ENCODE results near the gene TMEM183A.

The TMEM183A gene

DNA sequence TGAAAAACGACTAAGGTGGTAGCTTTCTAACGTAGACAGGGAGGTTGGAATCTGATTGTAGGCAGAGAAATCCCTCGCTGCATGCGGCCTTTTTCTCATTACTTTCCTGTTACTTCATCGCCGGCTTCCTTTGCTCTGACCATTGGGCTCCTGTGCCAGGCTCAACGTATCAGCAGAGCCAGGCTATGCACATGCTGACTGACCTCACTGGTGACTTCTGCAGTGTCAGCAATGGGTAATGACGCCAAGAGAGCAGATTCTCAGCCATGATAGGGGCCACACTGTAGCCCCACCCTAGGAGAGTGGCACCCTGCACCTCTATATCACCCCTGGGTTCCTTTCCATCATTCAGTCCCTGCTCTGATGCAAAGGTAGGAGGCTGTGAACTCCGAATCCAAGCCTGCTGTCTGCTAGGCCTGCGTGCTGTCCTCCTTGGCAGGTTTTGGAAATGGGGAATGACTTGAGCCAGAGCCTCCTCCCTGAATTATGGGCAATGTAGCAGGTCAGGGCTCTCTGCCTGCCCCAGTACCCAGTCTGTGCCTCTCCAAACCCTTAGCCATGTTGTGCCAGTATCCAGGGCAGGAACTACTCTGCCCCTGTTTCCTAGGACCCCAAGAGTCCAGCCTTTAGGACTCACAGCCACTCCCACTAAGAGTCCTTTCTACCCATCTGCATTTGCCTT, 30.5 kb downstream of the TMEM183A start:
- H3K9me3 ChIP-seq (ENCODE audit: control insufficient read depth, low read length) = no peaks in the 10 kb centered on the region
- H3K36me3 ChIP-seq (ENCODE audit: control insufficient read depth, insufficient read depth, low read length) = no peaks in the 10 kb centered on the region
- no peak overlapping the region for H3K4me3 ChIP-seq (ENCODE audit: insufficient read depth, low read depth, low read length)
- H3K4me1 ChIP-seq (ENCODE audit: control insufficient read depth, insufficient read depth, low read length) = no peaks in the 10 kb centered on the region
- WGBS, 2 experiments = 87 to 90% methylated on average over 10 of the region's 10 CpGs
- no peaks in the 10 kb centered on the region for H3K27me3 ChIP-seq (ENCODE audit: control insufficient read depth, insufficient read depth, low read length, poor library complexity, severe bottlenecking)
- no peak overlapping the region for H3K27ac ChIP-seq (ENCODE audit: insufficient read depth, low read depth, low read length, poor library complexity, severe bottlenecking)

DNA sequence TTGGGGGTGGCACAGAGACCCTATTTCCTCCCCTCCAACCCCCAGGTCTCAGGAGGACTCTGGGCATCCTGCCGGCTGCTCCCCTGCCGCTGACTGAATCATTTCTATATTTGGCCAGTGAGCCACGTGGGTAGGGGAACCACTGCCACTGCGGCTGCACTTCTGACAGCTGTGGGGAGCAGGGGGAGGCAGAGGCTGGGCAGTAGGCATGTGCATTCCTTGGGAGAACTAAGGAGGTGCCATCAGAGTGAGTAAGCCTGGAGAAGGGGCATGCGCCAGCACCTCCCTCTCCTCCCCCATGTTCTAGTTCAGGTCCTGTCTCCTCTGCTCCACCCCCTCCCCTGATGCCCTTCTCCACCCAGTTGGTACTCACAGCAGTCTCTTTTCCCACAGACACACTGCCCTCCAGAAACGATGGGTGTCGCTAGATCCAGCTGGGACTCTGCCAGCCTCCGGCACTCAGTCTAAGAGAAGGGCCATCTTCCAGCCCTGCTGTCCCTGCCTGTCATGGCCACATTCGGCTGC, 31.1 kb downstream of the TMEM183A start:
- WGBS, 2 experiments = 86 to 89% methylated on average over 9 of the region's 9 CpGs
- no peak overlapping the region for H3K4me3 ChIP-seq (ENCODE audit: insufficient read depth, low read depth, low read length)

GRCh38 chr1:203038891-203039608, 31.9 kb downstream of the TMEM183A start:
- H3K27me3 ChIP-seq (ENCODE audit: control insufficient read depth, insufficient read depth, low read length, poor library complexity, severe bottlenecking) = no peaks in the 10 kb centered on the region
- H3K4me1 ChIP-seq (ENCODE audit: control insufficient read depth, insufficient read depth, low read length) = no peaks in the 10 kb centered on the region
- no peaks in the 10 kb centered on the region for H3K9me3 ChIP-seq (ENCODE audit: control insufficient read depth, low read length)
- H3K4me3 ChIP-seq (ENCODE audit: insufficient read depth, low read depth, low read length) = no peak overlapping the region
- WGBS, 2 experiments = 66 to 69% methylated on average over 22 of the region's 22 CpGs
- H3K36me3 ChIP-seq (ENCODE audit: control insufficient read depth, insufficient read depth, low read length) = no peaks in the 10 kb centered on the region
- H3K27ac ChIP-seq (ENCODE audit: insufficient read depth, low read depth, low read length, poor library complexity, severe bottlenecking) = no peak overlapping the region

More for the DNA sequence above, 31.1 kb downstream of the TMEM183A start:
- no peak overlapping the region for H3K27ac ChIP-seq (ENCODE audit: insufficient read depth, low read depth, low read length, poor library complexity, severe bottlenecking)
- H3K27me3 ChIP-seq (ENCODE audit: control insufficient read depth, insufficient read depth, low read length, poor library complexity, severe bottlenecking) = no peaks in the 10 kb centered on the region
- no peaks in the 10 kb centered on the region for H3K4me1 ChIP-seq (ENCODE audit: control insufficient read depth, insufficient read depth, low read length)
- no peaks in the 10 kb centered on the region for H3K36me3 ChIP-seq (ENCODE audit: control insufficient read depth, insufficient read depth, low read length)
- no peaks in the 10 kb centered on the region for H3K9me3 ChIP-seq (ENCODE audit: control insufficient read depth, low read length)

GRCh38 chr1:203039609-203040512, 32.7 kb downstream of the TMEM183A start:
- no peaks in the 10 kb centered on the region for H3K27me3 ChIP-seq (ENCODE audit: control insufficient read depth, insufficient read depth, low read length, poor library complexity, severe bottlenecking)
- no peak overlapping the region for H3K4me3 ChIP-seq (ENCODE audit: insufficient read depth, low read depth, low read length)
- H3K27ac ChIP-seq (ENCODE audit: insufficient read depth, low read depth, low read length, poor library complexity, severe bottlenecking) = no peak overlapping the region
- H3K4me1 ChIP-seq (ENCODE audit: control insufficient read depth, insufficient read depth, low read length) = peaks cover 4% of the 10 kb centered on the region
- H3K9me3 ChIP-seq (ENCODE audit: control insufficient read depth, low read length) = no peaks in the 10 kb centered on the region
- WGBS, 2 experiments = 59 to 60% methylated on average over 11 of the region's 11 CpGs
- H3K36me3 ChIP-seq (ENCODE audit: control insufficient read depth, insufficient read depth, low read length) = no peaks in the 10 kb centered on the region

DNA sequence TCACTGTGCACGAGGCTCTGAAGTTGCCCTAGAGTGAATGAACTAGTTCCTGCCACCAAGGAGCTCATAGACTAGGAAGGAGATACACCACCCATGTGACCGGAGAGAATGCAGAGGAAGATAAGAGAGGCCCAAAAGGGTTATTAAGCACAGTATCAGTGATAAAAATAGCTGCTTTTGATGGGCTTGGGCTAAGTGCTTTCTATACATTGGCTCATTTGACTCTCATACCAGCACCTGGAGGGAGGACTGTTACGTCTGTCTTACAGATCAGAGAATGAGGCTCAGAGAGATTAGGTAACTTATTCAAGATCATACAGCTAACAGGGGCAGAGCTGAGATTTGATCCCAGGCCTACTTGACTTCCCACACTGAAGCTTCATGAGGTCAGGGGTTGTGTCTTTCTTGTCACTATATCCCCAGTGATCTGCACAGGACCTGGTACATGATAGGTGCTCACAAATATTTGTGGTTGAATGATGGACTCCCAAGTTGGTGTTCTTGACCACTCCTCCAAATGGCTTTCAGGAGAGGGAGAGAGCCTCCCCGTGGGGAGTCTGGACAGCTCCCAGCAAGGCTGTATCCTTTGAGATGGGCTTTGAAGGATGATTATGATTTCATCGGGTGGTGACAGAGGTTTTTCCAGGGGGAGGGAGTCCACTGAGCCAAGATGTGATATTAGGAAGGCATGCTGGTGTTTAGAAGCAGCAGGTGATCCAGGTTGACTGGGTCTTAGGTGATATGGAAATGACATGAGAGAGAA, 33.5 kb downstream of the TMEM183A start:
- H3K36me3 ChIP-seq (ENCODE audit: control insufficient read depth, insufficient read depth, low read length) = no peaks in the 10 kb centered on the region
- no peaks in the 10 kb centered on the region for H3K9me3 ChIP-seq (ENCODE audit: control insufficient read depth, low read length)
- H3K27me3 ChIP-seq (ENCODE audit: control insufficient read depth, insufficient read depth, low read length, poor library complexity, severe bottlenecking) = no peaks in the 10 kb centered on the region
- WGBS, 2 experiments = 91 to 92% methylated on average over 5 of the region's 5 CpGs
- H3K4me1 ChIP-seq (ENCODE audit: control insufficient read depth, insufficient read depth, low read length) = peaks cover 5% of the 10 kb centered on the region
- no peak overlapping the region for H3K27ac ChIP-seq (ENCODE audit: insufficient read depth, low read depth, low read length, poor library complexity, severe bottlenecking)
- H3K4me3 ChIP-seq (ENCODE audit: insufficient read depth, low read depth, low read length) = no peak overlapping the region

DNA sequence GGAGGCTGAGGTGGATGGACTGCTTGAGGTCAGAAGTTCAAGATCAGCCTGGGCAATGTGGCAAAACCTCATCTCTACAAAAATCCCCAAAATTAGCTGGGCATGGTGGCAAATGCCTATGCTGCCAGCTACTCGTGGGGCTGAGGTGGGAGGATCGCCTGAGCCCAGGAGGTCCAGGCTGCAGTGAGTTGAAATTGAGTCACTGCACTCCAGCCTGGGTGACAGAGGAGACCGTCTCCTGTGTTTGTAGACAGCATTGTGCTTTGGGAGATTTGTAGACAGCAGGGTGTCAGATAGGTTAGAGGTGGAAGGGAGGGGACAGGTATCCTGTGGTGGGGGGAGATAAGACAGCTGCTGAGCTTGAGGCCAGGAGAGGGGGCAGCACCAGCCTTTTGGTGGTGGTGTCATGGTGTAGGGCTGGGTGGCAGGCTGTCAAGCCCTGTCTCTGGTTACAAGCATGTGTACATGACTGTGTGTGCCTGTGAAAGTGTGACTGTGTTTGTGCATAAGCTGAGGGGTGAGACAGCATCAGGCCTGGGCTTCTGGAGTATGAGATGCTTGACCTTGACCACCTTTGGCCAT, 34.3 kb downstream of the TMEM183A start:
- 85 to 91% methylated on average over 3 of the region's 3 CpGs for WGBS, 2 experiments
- Histone ChIP-seq H3K27me3 (ENCODE audit: control insufficient read depth, insufficient read depth, low read length, poor library complexity, severe bottlenecking) (no peaks in the 10 kb centered on the region), H3K4me3 (ENCODE audit: insufficient read depth, low read depth, low read length) (no peak overlapping the region), H3K27ac (ENCODE audit: insufficient read depth, low read depth, low read length, poor library complexity, severe bottlenecking) (no peak overlapping the region), H3K9me3 (ENCODE audit: control insufficient read depth, low read length) (no peaks in the 10 kb centered on the region), H3K4me1 (ENCODE audit: control insufficient read depth, insufficient read depth, low read length) (peaks cover 5% of the 10 kb centered on the region), H3K36me3 (ENCODE audit: control insufficient read depth, insufficient read depth, low read length) (no peaks in the 10 kb centered on the region)

- H3K27me3 ChIP-seq (ENCODE audit: control insufficient read depth, insufficient read depth, low read length, poor library complexity, severe bottlenecking) = no peaks in the 10 kb centered on the region
- WGBS, 2 experiments = 94 to 96% methylated on average over 14 of the region's 14 CpGs
Measured at GRCh38 chr1:203043830-203044545, 36.8 kb downstream of the TMEM183A start.

GRCh38 chr1:203044546-203045250, 37.5 kb downstream of the TMEM183A start:
- Histone ChIP-seq H3K27me3 (ENCODE audit: control insufficient read depth, insufficient read depth, low read length, poor library complexity, severe bottlenecking) (no peaks in the 10 kb centered on the region), H3K4me3 (ENCODE audit: insufficient read depth, low read depth, low read length) (no peak overlapping the region), H3K4me1 (ENCODE audit: control insufficient read depth, insufficient read depth, low read length) (peaks cover 5% of the 10 kb centered on the region), H3K9me3 (ENCODE audit: control insufficient read depth, low read length) (no peaks in the 10 kb centered on the region), H3K36me3 (ENCODE audit: control insufficient read depth, insufficient read depth, low read length) (no peaks in the 10 kb centered on the region), H3K27ac (ENCODE audit: insufficient read depth, low read depth, low read length, poor library complexity, severe bottlenecking) (no peak overlapping the region)
- 81 to 91% methylated on average over 7 of the region's 7 CpGs for WGBS, 2 experiments

More at GRCh38 chr1:203043830-203044545, 36.8 kb downstream of the TMEM183A start:
- Histone ChIP-seq H3K9me3 (ENCODE audit: control insufficient read depth, low read length) (no peaks in the 10 kb centered on the region), H3K36me3 (ENCODE audit: control insufficient read depth, insufficient read depth, low read length) (no peaks in the 10 kb centered on the region), H3K4me3 (ENCODE audit: insufficient read depth, low read depth, low read length) (no peak overlapping the region), H3K4me1 (ENCODE audit: control insufficient read depth, insufficient read depth, low read length) (peaks cover 5% of the 10 kb centered on the region), H3K27ac (ENCODE audit: insufficient read depth, low read depth, low read length, poor library complexity, severe bottlenecking) (no peak overlapping the region)
